PC-9 (cell line): ENCODE results near the gene CTSG.

Source experiments
- CTCF ChIP-seq: fragments of 200-600 bp; sonication (generic); conservative IDR thresholded peaks from 2 replicates; pipeline ENCODE4 v1.6.1; 2017; ENCODE audit warnings: mixed run types, antibody characterized with exemption, mild to moderate bottlenecking, moderate library complexity
- EZH2 ChIP-seq: fragments of 200-600 bp; sonication (generic); IDR thresholded peaks from 2 replicates; pipeline ENCODE4 v1.8.0; 2017; ENCODE audit warnings: antibody characterized with exemption, low read depth

GRCh38 chr14:24542346-24542936 lies 33.6 kb downstream of the CTSG start:
- no peak for TF ChIP-seq CTCF
- TF ChIP-seq EZH2: no peak
